GM19372 (cell line): Measurements from ENCODE around the gene NHLH1.

Source experiments
- ATAC-seq: cut with Tn5 transposase; IDR thresholded peaks from one replicate; pipeline ENCODE4 v1.9.1; 2021; ENCODE audit warnings: mild to moderate bottlenecking, low read depth, moderate library complexity; ENCODE audit not compliant: unreplicated experiment

Gene NHLH1

DNA sequence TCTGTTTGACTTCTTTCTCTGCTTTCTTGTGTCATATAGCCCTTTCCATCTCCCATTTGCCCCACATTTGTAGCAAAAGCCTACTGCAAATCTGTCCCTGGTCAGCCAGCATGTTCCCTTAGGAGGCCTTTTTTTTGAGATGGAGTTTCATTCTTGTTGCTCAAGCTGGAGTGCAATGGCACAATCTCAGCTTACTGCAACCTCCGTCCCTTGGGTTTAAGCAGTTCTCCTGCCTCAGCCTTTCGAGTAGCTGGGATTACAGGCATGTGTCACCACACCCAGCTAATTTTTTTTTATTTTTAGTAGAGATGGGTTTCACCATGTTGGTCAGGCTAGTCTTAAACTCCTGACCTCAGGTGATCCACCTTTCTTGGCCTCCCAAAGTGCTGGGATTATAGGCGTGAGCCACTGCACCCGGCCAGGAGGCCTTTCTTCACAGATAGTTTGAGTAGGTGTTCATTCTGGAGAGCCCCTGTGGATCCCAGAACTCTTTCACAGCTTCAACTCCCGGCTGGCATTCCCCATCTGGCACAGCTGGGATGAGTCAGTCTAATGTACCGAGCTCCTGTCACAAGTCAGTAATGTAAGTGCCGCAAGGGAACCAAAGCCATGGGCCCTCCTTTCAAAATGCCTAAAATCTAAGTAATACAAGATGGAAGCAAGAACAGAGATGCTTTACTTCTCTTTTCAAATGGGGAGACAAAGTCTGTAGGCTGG is 9.4 kb upstream of the NHLH1 start:
- no peak for ATAC-seq

DNA sequence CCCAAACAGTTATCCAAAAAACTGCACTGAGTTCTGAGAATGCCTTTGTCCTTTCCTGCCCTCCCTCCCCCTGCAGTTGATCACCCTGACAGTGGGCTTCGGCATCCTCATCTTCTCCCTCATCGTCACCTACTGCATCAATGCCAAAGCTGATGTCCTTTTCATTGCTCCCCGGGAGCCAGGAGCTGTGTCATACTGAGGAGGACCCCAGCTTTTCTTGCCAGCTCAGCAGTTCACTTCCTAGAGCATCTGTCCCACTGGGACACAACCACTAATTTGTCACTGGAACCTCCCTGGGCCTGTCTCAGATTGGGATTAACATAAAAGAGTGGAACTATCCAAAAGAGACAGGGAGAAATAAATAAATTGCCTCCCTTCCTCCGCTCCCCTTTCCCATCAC is 8.8 kb upstream of the NHLH1 start:
- no peak for ATAC-seq

DNA sequence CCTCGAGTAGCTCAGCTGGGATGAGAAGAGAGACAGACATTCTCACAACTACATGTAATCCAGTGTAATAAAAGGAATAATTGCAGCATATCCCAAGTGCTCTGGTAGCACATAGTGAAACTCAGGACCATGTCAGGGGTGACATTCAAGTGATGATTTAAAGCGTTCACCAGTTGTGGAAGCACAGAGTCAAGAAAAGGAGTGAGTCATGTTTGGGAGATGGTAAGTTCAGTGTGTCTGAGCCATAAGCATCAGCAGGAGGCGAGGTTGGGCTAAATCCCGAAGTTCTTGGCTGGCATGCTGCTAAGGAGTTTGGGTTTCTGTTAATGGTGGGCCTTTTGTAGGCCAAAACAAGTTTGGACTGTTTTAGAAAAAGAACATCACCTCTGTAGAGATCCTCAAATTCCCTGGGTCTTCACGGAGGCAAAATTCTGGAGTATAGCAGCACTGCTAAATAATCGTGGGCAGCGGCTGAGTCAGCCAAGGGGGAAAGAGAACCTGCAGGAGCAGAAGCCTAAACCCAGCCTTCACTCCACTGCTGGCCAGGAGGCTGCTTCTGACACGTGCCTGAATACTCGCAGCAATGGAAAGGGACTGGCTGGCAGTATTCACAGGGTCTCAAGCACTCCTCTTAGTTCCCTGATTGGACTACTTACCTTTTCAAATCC is 7.2 kb upstream of the NHLH1 start:
- no peak for ATAC-seq

DNA sequence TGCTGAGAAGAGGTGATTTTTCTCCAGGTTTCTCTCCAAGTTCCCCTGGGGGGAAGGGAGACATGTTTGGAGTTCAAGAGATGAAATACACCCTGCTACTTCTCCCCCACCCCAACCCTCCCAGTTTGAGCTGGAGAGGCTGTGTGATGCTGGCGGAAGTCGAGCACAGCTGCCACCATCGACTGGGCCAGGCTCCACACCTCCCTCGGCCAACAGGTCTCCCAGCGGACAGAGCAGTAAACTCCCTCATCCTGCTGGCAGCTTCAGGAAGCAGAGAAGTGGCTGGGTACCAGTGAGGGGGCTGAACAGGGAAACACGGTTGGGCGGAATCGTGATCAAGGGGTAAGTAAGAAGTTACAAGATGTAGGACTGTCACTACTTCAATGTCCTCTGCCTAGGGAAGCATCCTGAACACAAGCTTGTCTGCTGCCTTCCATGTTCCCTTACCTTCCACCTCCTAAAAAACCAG is 6.6 kb upstream of the NHLH1 start:
- ATAC-seq = no peak

DNA sequence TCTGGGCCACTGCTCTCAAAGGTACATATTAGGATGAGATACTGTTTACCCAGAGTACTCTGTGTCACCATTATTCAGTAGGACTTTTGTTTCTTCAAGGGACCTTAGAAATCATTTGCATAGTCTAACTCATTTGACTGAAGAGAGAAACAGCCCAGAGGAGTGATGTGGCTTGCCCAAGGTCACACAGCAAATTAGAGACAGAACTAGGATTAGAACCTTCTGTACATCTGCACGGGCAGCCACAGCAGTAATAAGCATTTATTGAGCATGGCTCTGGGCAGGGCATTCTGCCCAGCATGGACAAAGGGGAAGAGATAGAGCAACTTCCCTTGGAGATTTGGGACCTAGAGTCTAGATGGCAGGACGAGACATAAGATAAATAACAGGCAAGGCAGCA is 5.7 kb upstream of the NHLH1 start:
- ATAC-seq = no peak

DNA sequence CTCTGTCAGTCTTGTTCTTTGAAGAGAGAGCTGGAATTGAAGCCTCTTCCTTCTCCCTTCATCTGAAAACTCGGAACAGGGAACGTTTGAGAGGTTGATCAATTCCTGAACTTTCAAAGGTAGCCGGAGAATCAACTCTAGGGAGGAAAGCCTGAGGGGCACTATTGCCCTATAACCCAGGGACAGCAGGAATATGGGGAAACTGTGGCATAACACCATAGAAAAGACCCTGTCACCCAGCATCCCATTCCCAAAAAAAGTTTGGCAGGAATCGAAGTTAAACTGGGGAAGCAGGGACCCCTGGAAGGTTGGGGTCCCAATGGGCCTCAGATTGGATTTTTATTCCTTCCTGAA is 5.1 kb upstream of the NHLH1 start:
- no peak for ATAC-seq

DNA sequence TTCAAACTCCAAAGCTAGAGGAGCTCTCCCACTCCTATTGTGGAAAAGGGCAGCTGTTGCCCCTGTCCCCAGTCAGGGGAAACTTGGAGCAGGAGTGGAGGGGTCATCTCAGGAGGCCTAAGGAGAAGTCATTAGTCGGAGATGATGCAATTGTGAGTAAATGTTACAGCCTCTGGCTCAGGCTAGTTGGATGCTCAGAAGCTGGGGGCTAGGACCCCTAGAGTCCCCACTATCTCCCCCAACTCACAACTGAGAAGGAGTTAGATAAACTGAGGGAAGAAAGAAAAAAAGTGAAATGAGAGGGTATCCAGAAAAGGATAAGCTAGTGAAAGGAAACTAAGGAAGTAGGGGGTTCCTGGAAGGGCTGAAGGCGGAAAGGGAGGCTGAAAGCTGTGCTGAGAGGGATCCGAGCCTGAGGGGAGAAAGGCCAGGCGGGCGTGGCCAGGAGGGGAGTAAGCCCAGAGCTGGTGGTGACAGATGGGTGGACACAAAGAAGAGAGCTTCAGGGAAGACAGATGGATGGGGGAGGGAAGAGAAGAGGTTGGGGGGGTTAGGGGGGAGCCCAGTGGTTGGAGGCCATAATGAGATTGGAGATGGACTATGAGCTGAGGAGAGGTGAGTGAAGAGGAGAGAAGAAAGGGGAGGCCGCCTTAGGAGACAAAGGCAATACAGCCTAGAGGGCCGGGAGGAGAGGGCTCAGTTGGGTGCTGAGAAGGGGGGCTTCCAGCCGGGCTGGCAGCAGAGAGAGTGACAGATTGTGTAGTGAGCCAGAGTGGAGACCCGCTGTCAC is 4.5 kb upstream of the NHLH1 start:
- ATAC-seq = no peak

DNA sequence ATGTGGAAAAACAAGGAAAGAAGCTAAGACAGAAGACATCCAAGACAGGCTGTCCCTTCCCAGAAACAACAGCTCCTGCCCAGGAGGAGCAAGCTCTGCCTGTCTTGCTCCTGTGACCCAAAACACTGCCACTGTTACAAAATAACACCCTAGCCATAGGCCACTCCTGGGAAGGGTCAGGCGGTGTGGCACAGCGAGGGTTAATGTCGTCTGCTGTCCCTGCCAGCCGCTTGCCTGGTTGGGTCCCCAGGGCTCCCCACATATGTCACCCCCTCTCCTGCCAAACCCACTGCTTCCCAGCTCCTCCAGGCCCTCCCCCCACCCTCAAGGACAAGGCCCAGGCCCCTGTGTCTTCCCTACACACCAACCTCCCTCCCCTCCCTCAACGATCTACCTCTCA is 3.9 kb upstream of the NHLH1 start:
- ATAC-seq = no peak

DNA sequence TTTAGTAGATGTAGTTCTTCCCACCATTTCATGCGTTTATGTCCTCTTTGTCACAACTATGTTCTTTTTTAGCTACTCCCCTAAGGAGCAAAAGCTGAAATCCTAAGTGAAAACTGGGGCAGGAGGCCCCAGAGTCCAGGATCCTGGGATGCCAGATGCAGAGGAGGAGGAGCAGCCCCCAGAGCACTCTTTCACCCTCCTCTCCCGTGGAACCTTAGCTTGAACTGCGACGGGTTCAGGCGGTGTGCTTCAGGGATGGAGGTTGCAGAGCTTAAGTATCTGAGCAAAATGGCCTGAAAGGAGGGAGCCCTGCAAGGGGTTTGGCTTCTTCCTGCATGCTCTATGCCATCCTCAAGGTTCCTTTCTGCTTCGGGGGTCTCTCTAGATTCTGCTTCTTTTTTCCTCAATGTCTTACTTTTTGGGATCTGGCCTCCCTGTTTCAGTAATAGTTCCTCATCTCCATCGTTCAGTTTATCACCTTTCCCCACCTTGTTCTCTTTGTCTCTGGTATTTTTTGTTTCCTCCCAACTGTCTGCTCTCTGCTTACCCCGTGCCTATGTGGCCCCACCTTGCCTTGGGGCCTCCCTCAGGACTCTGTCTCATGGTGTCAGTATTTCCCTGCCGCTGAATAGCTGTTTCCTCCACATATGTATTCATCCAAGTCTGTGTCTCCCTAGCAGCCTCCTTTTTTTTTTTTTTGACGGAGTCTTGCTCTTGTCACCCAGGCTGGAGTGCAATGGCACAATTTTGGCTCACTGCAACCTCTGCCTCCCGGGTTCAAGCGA is 2.7 kb upstream of the NHLH1 start:
- no peak for ATAC-seq

DNA sequence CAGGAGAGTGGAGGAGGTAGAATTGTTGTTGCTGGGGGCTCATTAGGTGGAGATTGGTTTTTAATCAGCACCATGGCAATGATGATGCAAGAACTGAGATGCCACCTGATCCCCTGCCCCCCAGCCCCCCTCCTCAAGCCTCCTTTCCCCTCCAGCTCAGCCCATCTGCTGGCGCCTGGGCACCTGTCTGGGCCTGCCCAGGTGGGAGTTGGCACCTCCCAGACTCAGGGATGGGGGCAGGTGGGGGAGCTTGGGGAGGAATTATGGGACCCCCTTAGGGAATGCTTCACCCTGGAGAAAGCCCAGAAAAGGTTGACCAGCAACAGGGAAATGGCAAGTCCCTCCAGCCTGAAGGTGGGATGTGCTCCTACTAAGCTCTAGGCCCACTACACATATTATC is 1.5 kb upstream of the NHLH1 start:
- no peak for ATAC-seq

DNA sequence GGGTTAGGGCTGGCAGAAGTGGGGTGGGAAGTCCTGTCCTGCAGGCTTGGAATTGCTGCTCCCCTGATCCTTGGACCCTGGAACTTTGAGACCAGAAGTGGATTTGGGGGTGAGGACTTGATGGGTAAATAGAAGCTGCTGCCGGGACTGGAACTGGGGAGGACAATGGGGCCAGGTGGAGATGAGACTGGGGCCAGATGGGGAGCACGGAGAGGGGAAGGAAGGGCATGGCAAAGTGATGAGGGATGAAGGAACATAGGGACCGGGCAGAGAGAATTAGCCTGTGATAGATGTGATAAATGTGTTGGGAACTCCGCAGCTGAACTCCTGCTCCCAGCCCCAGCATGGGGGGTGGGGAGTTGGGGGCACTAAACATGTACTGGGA is 637 bp downstream of the NHLH1 start:
- no peak for ATAC-seq

DNA sequence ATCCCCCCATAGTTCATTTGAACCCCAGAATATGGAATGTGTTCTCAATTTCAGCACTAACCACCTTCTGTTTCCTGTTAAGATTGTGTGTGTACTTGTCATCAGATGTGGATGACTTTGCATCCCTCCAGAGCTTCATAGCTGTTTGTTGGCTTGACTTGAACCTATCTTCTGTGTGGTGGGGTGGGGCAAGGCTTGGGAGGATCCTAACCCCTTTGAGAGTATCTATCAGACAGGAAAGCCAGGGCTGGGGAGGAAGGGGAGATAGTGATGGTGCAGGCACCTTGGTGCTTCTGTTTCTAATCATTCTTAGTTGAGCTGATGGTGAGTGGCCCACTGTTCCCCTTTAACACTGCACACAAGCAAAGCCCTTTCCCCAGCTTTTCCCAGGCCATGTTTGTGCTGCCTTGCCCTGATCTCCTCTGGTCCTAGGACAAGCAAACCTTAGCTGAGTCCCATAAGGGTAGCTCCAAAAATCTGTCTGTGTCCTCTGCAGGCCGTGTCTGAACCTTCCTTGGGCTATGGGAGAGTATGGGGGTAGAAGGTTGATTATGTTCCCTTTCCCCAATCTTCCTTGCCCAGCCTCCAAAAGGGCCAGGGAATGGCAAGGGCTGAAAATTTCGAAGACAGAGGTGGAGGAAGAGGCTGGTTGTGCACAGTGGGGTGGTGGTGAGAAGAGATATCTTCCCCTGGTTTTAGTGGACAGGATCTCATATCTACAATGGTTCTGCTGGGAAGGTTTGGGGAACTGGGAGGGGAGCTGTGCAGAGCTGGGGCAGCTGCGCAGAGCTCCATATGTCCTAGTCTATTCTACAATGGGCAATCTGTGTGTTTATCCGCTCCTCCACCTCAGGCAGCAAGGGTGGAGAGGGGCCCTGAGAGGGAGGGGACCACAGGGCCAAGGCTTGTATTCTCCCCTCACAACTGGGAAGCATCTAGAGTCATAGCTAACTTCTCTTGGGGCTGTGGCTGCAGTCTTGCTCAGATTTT is 1.4 kb downstream of the NHLH1 start:
- no peak for ATAC-seq

DNA sequence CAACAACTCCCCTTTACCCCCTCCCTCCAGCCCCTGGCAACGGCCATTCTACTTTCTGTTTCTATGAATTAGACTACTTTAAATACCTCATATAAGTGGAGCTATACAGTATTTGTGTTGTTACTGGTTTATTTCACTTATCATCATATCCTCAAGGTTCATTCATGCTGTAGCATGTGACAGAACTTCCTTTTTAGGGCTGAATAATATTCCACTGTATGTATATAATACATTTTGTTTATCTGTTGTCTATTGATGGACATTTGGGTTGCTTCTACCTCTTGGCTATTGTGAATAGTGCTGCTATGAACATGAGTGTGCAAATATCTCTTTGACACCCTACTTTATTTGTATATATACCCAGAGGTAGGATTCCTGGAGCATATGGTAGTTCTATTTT is 2.2 kb downstream of the NHLH1 start:
- no peak for ATAC-seq

DNA sequence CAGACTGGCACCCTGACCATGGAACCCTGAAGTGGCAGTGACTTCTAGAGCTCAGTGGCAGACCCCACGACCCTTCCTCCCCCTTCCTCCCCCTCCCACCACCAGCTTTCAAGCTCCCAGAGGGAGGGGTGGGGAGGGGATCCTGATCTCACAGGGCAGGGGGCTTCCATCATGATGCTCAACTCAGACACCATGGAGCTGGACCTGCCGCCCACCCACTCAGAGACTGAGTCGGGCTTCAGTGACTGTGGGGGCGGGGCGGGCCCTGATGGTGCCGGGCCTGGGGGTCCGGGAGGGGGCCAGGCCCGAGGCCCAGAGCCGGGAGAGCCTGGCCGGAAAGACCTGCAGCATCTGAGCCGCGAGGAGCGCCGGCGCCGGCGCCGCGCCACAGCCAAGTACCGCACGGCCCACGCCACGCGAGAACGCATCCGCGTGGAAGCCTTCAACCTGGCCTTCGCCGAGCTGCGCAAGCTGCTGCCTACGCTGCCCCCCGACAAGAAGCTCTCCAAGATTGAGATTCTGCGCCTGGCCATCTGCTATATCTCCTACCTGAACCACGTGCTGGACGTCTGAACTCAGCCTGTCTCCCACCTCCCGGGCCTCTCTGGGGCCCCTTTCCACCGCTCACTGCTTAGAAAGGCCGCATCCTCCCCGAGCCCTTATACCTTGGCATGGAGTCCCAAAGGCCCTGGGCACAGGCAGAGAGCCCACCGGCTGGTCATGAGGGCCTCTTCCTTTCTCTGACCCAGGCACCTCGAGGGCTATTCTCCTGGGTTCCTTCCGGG is 3.9 kb downstream of the NHLH1 start:
- no peak for ATAC-seq

DNA sequence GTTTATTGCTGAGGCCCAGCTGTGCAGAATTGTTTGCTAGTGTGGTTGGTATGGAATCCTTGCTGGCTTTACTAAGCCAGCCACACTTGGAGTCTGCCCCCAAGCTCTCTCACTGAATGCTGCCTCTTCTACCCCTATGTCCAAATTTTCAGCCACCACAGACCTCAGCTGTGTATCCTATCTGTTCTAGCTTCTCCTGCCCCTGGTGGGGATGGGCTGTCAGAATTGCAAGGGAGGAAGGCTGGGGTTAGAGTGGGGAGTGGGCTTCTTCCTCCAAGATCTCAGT is 4.4 kb downstream of the NHLH1 start:
- ATAC-seq = no peak

DNA sequence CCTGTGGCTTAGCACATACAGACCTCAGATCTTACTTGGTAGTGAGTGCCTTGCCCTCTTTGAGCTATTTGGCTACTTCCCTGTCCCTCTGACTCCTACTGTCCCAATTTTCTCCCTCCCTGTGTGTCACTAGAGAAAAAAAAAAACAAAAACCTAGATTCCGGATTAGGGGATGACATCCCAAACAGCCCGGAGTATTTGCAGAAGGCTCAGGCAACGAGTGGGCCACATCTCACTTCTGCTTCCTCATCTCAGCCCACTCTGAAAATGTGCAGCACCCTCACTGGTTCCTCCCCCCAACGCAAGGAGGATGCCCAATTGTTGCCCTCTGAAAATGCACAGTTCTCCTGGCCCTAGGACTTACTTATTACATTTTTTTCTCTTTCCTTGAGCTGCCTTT is 4.9 kb downstream of the NHLH1 start:
- no peak for ATAC-seq

DNA sequence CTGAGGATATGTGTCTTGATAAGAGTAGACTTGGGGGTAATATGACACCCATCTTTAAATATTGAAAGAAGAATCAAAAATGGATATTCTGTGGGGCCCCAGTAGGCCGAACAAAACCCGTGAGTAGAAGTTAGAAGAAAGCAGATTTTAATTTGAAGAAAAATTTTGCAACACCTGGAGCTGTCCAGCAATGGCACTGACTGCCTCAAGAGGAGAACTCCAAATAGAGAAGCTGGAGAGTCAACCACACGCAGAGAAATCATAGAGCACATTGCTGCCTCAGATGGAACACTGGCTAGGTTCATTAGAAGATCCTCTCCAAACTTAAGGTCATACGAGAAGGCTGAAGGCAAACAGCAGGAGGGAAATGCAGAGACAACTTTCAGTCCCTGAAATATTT is 6.8 kb downstream of the NHLH1 start:
- no peak for ATAC-seq

DNA sequence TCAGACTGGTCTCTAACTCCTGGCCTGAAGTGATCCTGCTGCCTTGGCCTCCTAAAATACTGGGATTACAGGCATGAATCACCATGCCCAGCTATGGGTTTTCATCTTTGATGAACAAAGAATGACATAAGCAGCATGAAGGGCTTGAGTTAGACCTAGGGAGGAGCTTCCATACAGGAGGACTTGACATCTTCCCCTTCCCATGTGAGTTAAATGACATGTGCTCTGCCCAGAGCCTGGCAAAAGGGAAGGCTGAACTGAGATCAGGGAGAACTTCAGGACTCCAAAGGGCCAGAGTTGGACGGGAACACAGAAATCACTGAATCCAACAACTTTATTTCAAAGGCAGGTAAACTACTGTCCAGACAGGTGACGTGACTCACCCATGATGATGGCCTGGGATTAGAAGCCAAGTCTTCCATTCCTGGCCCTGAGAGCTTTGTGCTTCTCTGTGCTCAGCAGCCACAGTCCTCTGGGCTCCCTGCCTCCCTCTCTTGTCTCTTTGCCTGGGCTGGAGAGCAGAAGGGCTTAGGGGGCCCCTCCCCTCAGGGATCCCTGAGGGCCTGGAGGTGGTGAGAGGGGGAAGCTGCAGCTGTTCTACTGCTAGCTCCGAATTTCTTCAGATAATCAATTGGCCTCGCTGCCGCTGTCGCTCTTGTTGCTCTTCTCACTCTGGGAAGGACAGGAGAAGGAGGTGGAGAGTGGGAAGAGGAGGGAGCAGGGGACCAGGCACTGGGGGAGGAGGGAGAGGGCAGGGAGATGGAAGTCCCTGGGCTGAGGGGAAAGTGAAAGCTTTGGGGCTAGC is 7.6 kb downstream of the NHLH1 start:
- no peak for ATAC-seq
